H1 (cell line): ENCODE results near the gene IGF1. TPM values are rescaled to one million over a fixed set of nuclear protein-coding genes. Genes with fewer than 3 reads are reported as not detected.

ENCODE experiments used
- CTCF ChIA-PET: fragments of 300-600 bp; sonication (Branson Sonifier 250); formaldehyde crosslinking; loops from one replicate; lab custom pipeline; 2021; ENCODE audit not compliant: partially characterized antibody; lab: Charles Lee
- POLR2A ChIA-PET: fragments of 300-600 bp; sonication (Branson Sonifier 250); formaldehyde crosslinking; loops from one replicate; lab custom pipeline; 2021; ENCODE audit warnings: inconsistent platforms; ENCODE audit not compliant: partially characterized antibody; lab: Charles Lee
- DNase-seq, 2 experiments: peaks; one replicate each; pipeline versions ENCODE4 v3.0.0 to v3.0.0-alpha.2; 2010 to 2022; ENCODE audit warnings: low spot score in 2 of 2, low read depth in 1 of 2, mixed read lengths in 1 of 2
- FAIRE-seq: peaks from 2 replicates; lab custom pipeline; 2011; peaks lifted over from hg19 to GRCh38; lab: Jason Lieb, UNC
- H2AFZ ChIP-seq: 2 replicates; pipeline ENCODE4 v1.8.1; 2012; ENCODE audit warnings: low read length, inconsistent platforms
- H2AK5ac ChIP-seq: 2 replicates; pipeline ENCODE4 v1.6.1; 2013; ENCODE audit warnings: low read depth, low read length
- H2BK120ac ChIP-seq: replicated peaks from 2 replicates; pipeline ENCODE3; 2013; ENCODE audit warnings: low read depth, low read length, inconsistent platforms
- H2BK12ac ChIP-seq: 2 replicates; pipeline ENCODE4 v1.6.1; 2013; ENCODE audit warnings: low read depth, low read length
- H2BK15ac ChIP-seq: 2 replicates; pipeline ENCODE4 v1.6.1; 2013; ENCODE audit warnings: low read length
- H2BK20ac ChIP-seq: 2 replicates; pipeline ENCODE4 v1.6.1; 2013; ENCODE audit warnings: low read length
- H2BK5ac ChIP-seq: 2 replicates; pipeline ENCODE4 v1.6.1; 2013; ENCODE audit warnings: low read depth, low read length
- H3K14ac ChIP-seq: 2 replicates; pipeline ENCODE4 v1.6.1; 2013; ENCODE audit warnings: inconsistent platforms; ENCODE audit not compliant: insufficient read length
- H3K18ac ChIP-seq: 2 replicates; pipeline ENCODE4 v1.6.1; 2013; ENCODE audit warnings: low read length; ENCODE audit errors: extremely low read depth
- H3K23ac ChIP-seq: 2 replicates; pipeline ENCODE4 v1.6.1; 2013; ENCODE audit warnings: inconsistent platforms; ENCODE audit not compliant: insufficient read length
- H3K23me2 ChIP-seq: 2 replicates; pipeline ENCODE4 v1.6.1; 2013; ENCODE audit warnings: low read depth, low read length
- H3K27ac ChIP-seq: 2 replicates; pipeline ENCODE4 v1.6.1; 2011; ENCODE audit warnings: low read depth, low read length, inconsistent platforms
- H3K27me3 ChIP-seq, 4 experiments: replicated peaks in 1 of 4; 1 replicate in 1 of 4; 2 replicates in 3 of 4; pipeline versions ENCODE4 v1.6.1 to v1.8.1; 2011 to 2013; ENCODE audit warnings: low read length in 3 of 4, mild to moderate bottlenecking in 3 of 4, inconsistent platforms in 2 of 4, mixed read lengths in 2 of 4, moderate library complexity in 1 of 4; ENCODE audit not compliant: control insufficient read depth in 3 of 4, insufficient read depth in 3 of 4; ENCODE audit errors: extremely low read depth in 1 of 4
- H3K36me3 ChIP-seq, 4 experiments: 2 replicates each; pipeline versions ENCODE4 v1.6.1 to v1.8.1; 2011 to 2013; ENCODE audit warnings: mild to moderate bottlenecking in 4 of 4, low read length in 3 of 4, moderate library complexity in 2 of 4, control low read depth in 1 of 4, inconsistent platforms in 1 of 4; ENCODE audit not compliant: insufficient read depth in 4 of 4, control insufficient read depth in 2 of 4
- H3K4ac ChIP-seq: replicated peaks from 2 replicates; pipeline ENCODE3; 2013; ENCODE audit warnings: low read length, low read depth, mixed read lengths, inconsistent platforms; ENCODE audit not compliant: insufficient read length
- H3K4me1 ChIP-seq, 4 experiments: replicated peaks in 1 of 4; 1 replicate in 1 of 4; 2 replicates in 3 of 4; pipeline versions ENCODE4 v1.6.1 to v1.8.1; 2011 to 2013; ENCODE audit warnings: low read length in 3 of 4, inconsistent platforms in 2 of 4, mixed read lengths in 1 of 4; ENCODE audit not compliant: insufficient read depth in 4 of 4, control insufficient read depth in 3 of 4
- H3K4me2 ChIP-seq, 2 experiments: 2 replicates each; pipeline versions ENCODE4 v1.6.1 to v1.8.1; 2011 to 2013; ENCODE audit warnings: low read depth in 2 of 2, low read length in 2 of 2, control low read depth in 1 of 2, inconsistent platforms in 1 of 2, mild to moderate bottlenecking in 1 of 2; ENCODE audit not compliant: insufficient read depth in 1 of 2
- H3K4me3 ChIP-seq, 4 experiments: fragments of 200-600, 300-600 bp in 1 of 4; sonication (generic), shearing (Covaris generic), sonication (Bioruptor Twin) in 1 of 4; 2 replicates each; pipeline versions ENCODE4 v1.5.1 to v1.8.1; 2011 to 2016; ENCODE audit warnings: low read length in 4 of 4, low read depth in 3 of 4, control low read depth in 2 of 4, inconsistent platforms in 2 of 4, mild to moderate bottlenecking in 2 of 4, mixed read lengths in 1 of 4, moderate library complexity in 1 of 4; ENCODE audit not compliant: insufficient read depth in 2 of 4; ENCODE audit errors: extremely low read depth in 1 of 4
- H3K56ac ChIP-seq: replicated peaks from 2 replicates; pipeline ENCODE3; 2013; ENCODE audit warnings: low read depth, mild to moderate bottlenecking, mixed read lengths, low read length, inconsistent platforms; ENCODE audit not compliant: insufficient read length
- H3K79me1 ChIP-seq: 2 replicates; pipeline ENCODE4 v1.6.1; 2013; ENCODE audit warnings: low read depth, low read length, control low read depth
- H3K79me2 ChIP-seq, 2 experiments: 2 replicates each; pipeline versions ENCODE4 v1.6.1 to v1.8.1; 2012 to 2013; ENCODE audit warnings: low read length in 2 of 2, mild to moderate bottlenecking in 2 of 2, inconsistent platforms in 1 of 2; ENCODE audit not compliant: insufficient read depth in 2 of 2, control insufficient read depth in 1 of 2
- H3K9ac ChIP-seq, 4 experiments: replicated peaks in 1 of 4; 1 replicate in 1 of 4; 2 replicates in 3 of 4; pipeline versions ENCODE4 v1.6.1 to v1.8.1; 2011 to 2013; ENCODE audit warnings: low read depth in 3 of 4, low read length in 3 of 4, control low read depth in 2 of 4, mild to moderate bottlenecking in 2 of 4, moderate library complexity in 2 of 4, inconsistent platforms in 1 of 4; ENCODE audit errors: extremely low read depth in 1 of 4
- H3K9me3 ChIP-seq, 2 experiments: 2 replicates each; pipeline versions ENCODE4 v1.6.1 to v1.8.1; 2012 to 2013; ENCODE audit warnings: mild to moderate bottlenecking in 2 of 2, moderate library complexity in 2 of 2, control low read depth in 1 of 2, inconsistent platforms in 1 of 2, low read depth in 1 of 2, low read length in 1 of 2, mixed read lengths in 1 of 2; ENCODE audit not compliant: insufficient read depth in 2 of 2
- H4K20me1 ChIP-seq, 2 experiments: replicated peaks in 1 of 2; 2 replicates each; pipeline versions ENCODE3 to v1.8.1; 2011 to 2013; ENCODE audit warnings: inconsistent platforms in 2 of 2, low read length in 2 of 2, mild to moderate bottlenecking in 1 of 2; ENCODE audit not compliant: insufficient read depth in 2 of 2, control insufficient read depth in 1 of 2
- H4K5ac ChIP-seq: 2 replicates; pipeline ENCODE4 v1.6.1; 2013; ENCODE audit warnings: low read length, low read depth, mixed read lengths, inconsistent platforms; ENCODE audit not compliant: insufficient read length
- H4K8ac ChIP-seq: 2 replicates; pipeline ENCODE4 v1.8.0; 2013; ENCODE audit warnings: mild to moderate bottlenecking, moderate library complexity, low read length, inconsistent platforms; ENCODE audit not compliant: insufficient read depth; ENCODE audit errors: extremely low read depth
- H4K91ac ChIP-seq: replicated peaks from 2 replicates; pipeline ENCODE3; 2013; ENCODE audit warnings: low read length, mixed read lengths, inconsistent platforms; ENCODE audit not compliant: insufficient read length
- BACH1 ChIP-seq: IDR thresholded peaks from 2 replicates; pipeline ENCODE4 v1.6.1; 2012; ENCODE audit warnings: low read length, improper control_type of control experiment
- CHD1 ChIP-seq: IDR thresholded peaks from 2 replicates; pipeline ENCODE4 v1.6.1; 2012; ENCODE audit warnings: low read depth, low read length, improper control_type of control experiment
- GABPA ChIP-seq: IDR thresholded peaks from 2 replicates; pipeline ENCODE4 v1.6.1; 2011; ENCODE audit warnings: mild to moderate bottlenecking, low read length, moderate library complexity, borderline replicate concordance; ENCODE audit not compliant: insufficient read depth
- HDAC2 ChIP-seq, 2 experiments: fragments of 300-600 bp in 1 of 2; sonication (generic) in 1 of 2; IDR thresholded peaks; 2 replicates each; pipeline ENCODE4 v1.6.1; 2011 to 2012; ENCODE audit warnings: low read depth in 2 of 2, low read length in 2 of 2, mild to moderate bottlenecking in 2 of 2, moderate library complexity in 2 of 2, borderline replicate concordance in 1 of 2, inconsistent platforms in 1 of 2
- KDM5A ChIP-seq: fragments of 200-600 bp; IDR thresholded peaks from 2 replicates; pipeline ENCODE4 v1.7.1; 2012; ENCODE audit warnings: mild to moderate bottlenecking, low read length, inconsistent platforms, mixed read lengths
- MAX ChIP-seq: IDR thresholded peaks from 2 replicates; pipeline ENCODE4 v1.6.1; 2012; ENCODE audit warnings: inconsistent platforms
- POU5F1 ChIP-seq: IDR thresholded peaks from 2 replicates; pipeline ENCODE4 v1.6.1; 2011; ENCODE audit warnings: low read depth, mild to moderate bottlenecking, low read length, moderate library complexity
- RAD21 ChIP-seq, 2 experiments: IDR thresholded peaks in 1 of 2; conservative IDR thresholded peaks in 1 of 2; 2 replicates each; pipeline ENCODE4 v1.6.1; 2011; ENCODE audit warnings: low read depth in 2 of 2, low read length in 2 of 2, improper control_type of control experiment in 1 of 2, inconsistent platforms in 1 of 2, mild to moderate bottlenecking in 1 of 2, moderate library complexity in 1 of 2
- RBBP5 ChIP-seq: IDR thresholded peaks from 2 replicates; pipeline ENCODE4 v1.7.1; 2012; ENCODE audit warnings: low read depth, mild to moderate bottlenecking, inconsistent platforms, low read length, moderate library complexity, borderline replicate concordance
- SIX5 ChIP-seq: IDR thresholded peaks from 2 replicates; pipeline ENCODE4 v1.6.1; 2011; ENCODE audit warnings: mild to moderate bottlenecking, low read depth, low read length
- SP2 ChIP-seq: IDR thresholded peaks from 2 replicates; pipeline ENCODE4 v1.6.1; 2012; ENCODE audit warnings: mild to moderate bottlenecking, low read length, inconsistent platforms
- USF2 ChIP-seq: IDR thresholded peaks from 2 replicates; pipeline ENCODE4 v1.6.1; 2011; ENCODE audit warnings: low read length, improper control_type of control experiment
- ZNF274 ChIP-seq: IDR thresholded peaks from 2 replicates; pipeline ENCODE4 v1.7.0; 2012; ENCODE audit warnings: low read length, borderline replicate concordance; ENCODE audit errors: extremely low read depth
- WGBS, 2 experiments: shearing (Covaris generic) in 1 of 2; methylation state at CpG; one replicate each; pipeline versions ENCODE4 v1.1.6 to v1.1.7; 2013 to 2015; ENCODE audit warnings: low lambda C conversion rate in 2 of 2, mixed read lengths in 2 of 2, inconsistent platforms in 1 of 2, low coverage in 1 of 2, missing lambda C conversion rate in 1 of 2; ENCODE audit not compliant: insufficient replicate concordance in 2 of 2, insufficient coverage in 1 of 2, insufficient read length in 1 of 2; ENCODE audit errors: extremely low coverage in 1 of 2, missing lambda C conversion rate in 1 of 2; 5-methylcytosine and 5-hydroxymethylcytosine counted together
- polyA plus RNA-seq, 7 experiments: library from polyadenylated mRNA; depleted of rRNA in 3 of 7; stranded (reverse) in 5 of 7; unstranded in 2 of 7; fragments of >200 nt in 5 of 7; fragments of 200-250 nt in 2 of 7; gene quantifications; 1 replicate in 5 of 7; 2 replicates in 1 of 7; 4 replicates in 1 of 7; pipeline versions ENCODE4 v1.2.1 to v1.2.3, GENCODE V29; 2011 to 2013; ENCODE audit warnings: missing spikeins in 2 of 7, mixed read lengths in 2 of 7
- total RNA-seq: library from RNA; stranded (reverse); fragmentation: NEBNext Ultra II Directional; extraction: Animal tissue kit (Norgen Biotek cat#: 25700); gene quantifications from 2 replicates; pipeline ENCODE4 v1.2.1, GENCODE V29; 2021

Gene IGF1
- total and polyA plus RNA-seq, 2 of the 8 experiments (the other 6 are each of a cell fraction or from before 2014, with no cell fraction given) = not detected

GRCh38 chr12:102526656-102527055 is 46.3 kb upstream of the IGF1 start:
- POLR2A ChIA-PET = no interaction called here
- Histone ChIP-seq H3K14ac (no peak overlapping the region), H4K8ac (no peak overlapping the region), H2BK20ac (no peak overlapping the region), H3K9ac (no peak overlapping the region), H3K27me3 (no peaks in the 10 kb centered on the region), H3K56ac (no peak overlapping the region), H2BK15ac (no peak overlapping the region), H2AK5ac (no peak overlapping the region), H2BK120ac (no peak overlapping the region), H3K23ac (no peak overlapping the region), H2AFZ (no peak overlapping the region), H3K4ac (no peak overlapping the region), H4K91ac (no peak overlapping the region), H4K20me1 (no peaks in the 10 kb centered on the region), H3K18ac (no peak overlapping the region), H3K23me2 (no peaks in the 10 kb centered on the region; the same call in 1 of the 2 replicates), H3K4me3 (no peak overlapping the region), H3K79me1 (no peaks in the 10 kb centered on the region), H3K9me3 (no peaks in the 10 kb centered on the region), H2BK5ac (no peak overlapping the region), H3K36me3 (no peaks in the 10 kb centered on the region), H3K27ac (no peak overlapping the region), H3K4me1 (no peaks in the 10 kb centered on the region), H2BK12ac (no peak overlapping the region), H3K79me2 (no peaks in the 10 kb centered on the region), H4K5ac (no peak overlapping the region), H3K4me2 (no peak overlapping the region)
- no peak for DNase-seq
- 100% methylated on average over 1 of the region's 1 CpG; no CpG with 5 or more reads in 1 of the 2 experiments for WGBS, 2 experiments
- no peak for FAIRE-seq
- CTCF ChIA-PET = interaction anchor here (1.2 to 1.4 kb wide), 4 partner anchors 13 to 176 kb away, joined by 3 to 5 read pairs (median 4); no protein-coding TSS in a partner anchor
- TF ChIP-seq SP2 (no peak), SIX5 (no peak), CHD1 (no peak), HDAC2 (IDR thresholded peaks at IDR 0.05; ENCODE audit: borderline replicate concordance in 1 of 2, low read depth in 2 of 2, low read length in 2 of 2) (no peak), USF2 (no peak), RBBP5 (no peak), GABPA (no peak), RAD21 (IDR thresholded peaks at IDR 0.05 in 1 of 2, conservative IDR thresholded peaks at IDR 0.05 in 1 of 2; ENCODE audit: low read depth in 2 of 2, low read length in 2 of 2) (no peak), KDM5A (no peak), MAX (no peak), ZNF274 (no peak), POU5F1 (no peak), BACH1 (no peak)
